ENCODE data around the gene DCUN1D5.

Gene DCUN1D5

DNA sequence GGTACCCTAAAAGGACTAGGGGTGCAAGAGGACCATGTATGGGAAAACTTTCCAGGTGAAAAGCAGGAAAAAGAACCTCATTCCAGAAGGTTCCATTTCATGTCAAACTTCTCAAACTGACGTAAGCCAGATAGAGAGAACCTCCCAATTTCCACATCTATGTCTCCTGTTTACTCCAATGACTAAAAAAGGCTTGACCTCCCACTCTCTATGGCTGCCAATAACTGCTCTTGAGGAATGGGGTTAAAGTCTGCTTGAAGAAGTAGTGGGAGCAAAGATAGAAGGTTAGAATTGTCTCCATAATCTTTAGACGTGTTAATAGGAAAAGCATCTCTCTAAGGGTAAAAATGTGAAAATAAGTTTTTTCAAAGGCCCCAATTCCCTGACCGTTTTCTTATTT, 38.0 kb downstream of the DCUN1D5 start:
- DNase-seq = no peak

DNA sequence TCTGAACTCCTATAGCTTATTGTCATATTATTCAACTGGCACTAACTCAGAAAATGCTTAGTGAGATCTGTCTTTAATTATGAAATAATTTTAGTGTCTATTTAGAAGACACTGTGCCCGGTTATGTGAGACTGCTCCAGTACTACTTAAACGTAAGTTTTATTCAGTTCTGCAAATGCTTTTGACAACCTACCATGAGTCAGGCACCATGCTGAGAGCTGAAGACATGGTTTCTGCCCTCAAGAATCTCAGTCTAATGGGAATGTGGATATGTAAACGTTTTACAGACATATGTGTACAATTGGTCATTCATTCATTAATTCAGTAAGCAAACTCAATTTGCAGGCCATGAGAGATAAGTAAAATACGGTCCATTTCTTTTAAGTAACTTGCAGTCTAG, 40.0 kb downstream of the DCUN1D5 start:
- DNase-seq = peak; percentile 94

- peak; percentile 53 for DNase-seq
These were observed 40.7 kb downstream of the DCUN1D5 start for GRCh38 chr11:103051151-103051801.

DNA sequence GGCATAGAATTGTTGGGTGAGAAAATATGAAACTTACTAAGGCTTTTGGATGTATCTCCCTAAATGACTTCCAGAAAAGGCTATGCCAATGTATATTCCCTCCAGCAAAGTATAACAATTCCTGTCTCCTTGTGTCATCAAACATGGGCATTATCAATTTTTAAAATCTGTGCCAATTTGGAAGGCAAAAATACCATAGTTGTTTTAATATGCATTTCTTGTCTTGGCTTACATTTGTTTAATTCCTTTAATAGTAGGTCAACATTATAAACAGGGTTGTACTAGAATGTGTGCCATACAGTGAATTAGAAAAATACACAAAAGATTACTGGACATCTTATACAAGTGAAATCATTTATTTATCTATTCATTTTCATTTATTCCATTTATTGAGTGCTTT, 41.6 kb downstream of the DCUN1D5 start:
- DNase-seq = no peak

- DNase-seq = peak; percentile 28
These were observed 44.1 kb downstream of the DCUN1D5 start for GRCh38 chr11:103047837-103048236.

- DNase-seq = no peak
These were observed 47.9 kb downstream of the DCUN1D5 start for GRCh38 chr11:103043826-103044678.

DNA sequence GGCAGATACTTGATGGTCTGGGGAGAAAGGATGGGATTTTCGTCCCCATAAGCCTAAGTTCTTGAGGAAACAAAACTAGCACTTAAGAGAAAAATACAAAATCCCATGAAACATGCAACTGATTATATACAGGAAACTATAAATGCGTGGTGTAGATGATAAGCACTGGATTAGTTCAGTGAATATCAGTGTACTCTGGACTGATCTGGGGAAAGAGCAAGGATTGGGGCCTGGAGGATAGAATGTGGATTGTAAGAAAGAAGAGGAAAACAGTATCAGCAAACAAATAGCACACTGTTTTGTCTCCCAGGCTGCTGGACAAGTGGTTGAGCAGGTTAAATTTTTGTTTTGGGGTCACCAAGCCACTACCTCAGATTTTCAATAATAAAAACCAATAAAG, 49.8 kb downstream of the DCUN1D5 start:
- DNase-seq = no peak

GRCh38 chr11:103035791-103036434, 56.0 kb downstream of the DCUN1D5 start:
- peak; percentile 90 for DNase-seq

DNA sequence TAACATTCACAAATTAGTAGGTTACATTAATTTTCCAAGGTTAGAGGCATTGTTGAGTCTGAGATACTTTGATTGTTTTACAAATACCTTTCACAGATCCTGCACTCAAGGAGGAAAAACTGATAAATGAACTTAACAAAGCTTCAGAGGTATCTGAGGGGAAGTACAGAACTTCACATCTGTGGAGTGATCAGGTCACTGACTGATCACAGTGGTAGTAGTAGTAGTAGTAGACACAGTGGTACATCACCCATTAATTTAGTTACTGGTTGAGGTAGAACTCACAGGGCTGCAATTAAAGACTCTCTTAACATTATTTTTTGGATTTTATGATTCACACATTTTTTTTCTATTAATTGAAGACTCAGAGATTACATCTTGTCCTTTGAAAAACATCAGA, 56.7 kb downstream of the DCUN1D5 start:
- DNase-seq = no peak

- peak; percentile 96 for DNase-seq
These were observed 60.1 kb downstream of the DCUN1D5 start for GRCh38 chr11:103031834-103032233.

GRCh38 chr11:103029401-103029800, 62.6 kb downstream of the DCUN1D5 start:
- DNase-seq = no peak

GRCh38 chr11:103028304-103029020, 63.5 kb downstream of the DCUN1D5 start:
- peak; percentile 92 for DNase-seq

DNA sequence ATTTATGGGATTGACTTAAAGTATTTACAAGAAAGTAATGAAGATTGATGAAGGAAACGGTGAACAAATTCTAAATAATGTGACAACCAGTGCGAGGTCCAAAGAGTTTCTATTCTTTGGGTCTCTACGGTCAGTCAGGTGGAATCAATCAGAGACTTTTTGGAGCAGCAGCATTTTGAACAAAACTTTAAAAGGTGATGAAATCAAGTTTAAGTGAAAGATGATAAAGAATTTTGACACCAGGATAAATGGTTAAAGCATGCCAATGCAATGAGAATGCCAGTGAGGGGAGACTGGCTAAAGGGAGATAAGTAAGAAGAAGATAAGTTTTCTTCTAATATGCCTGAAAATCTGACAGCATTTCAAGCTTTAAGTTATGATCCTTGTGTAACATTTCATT, 67.9 kb downstream of the DCUN1D5 start:
- DNase-seq = peak; percentile 86

DNA sequence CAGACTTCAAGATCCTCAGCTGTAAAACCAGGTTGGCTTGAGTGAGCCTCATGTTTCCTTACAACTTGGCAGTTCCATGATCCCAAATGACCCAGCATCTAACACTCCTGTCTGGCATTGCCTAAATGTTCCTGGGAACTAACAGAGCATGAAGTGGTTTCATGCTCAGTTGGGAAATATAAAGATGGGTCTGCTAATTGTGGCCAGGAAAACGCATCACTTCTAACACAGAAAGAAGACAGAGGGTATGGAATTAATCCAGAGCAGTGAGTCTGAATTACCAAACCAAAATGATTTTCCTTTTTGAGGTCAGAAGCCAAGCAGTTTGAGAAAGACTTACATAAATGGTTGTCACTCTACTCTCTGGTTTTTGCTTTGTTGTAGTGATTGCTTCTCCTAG, 75.9 kb downstream of the DCUN1D5 start:
- DNase-seq = no peak

DNA sequence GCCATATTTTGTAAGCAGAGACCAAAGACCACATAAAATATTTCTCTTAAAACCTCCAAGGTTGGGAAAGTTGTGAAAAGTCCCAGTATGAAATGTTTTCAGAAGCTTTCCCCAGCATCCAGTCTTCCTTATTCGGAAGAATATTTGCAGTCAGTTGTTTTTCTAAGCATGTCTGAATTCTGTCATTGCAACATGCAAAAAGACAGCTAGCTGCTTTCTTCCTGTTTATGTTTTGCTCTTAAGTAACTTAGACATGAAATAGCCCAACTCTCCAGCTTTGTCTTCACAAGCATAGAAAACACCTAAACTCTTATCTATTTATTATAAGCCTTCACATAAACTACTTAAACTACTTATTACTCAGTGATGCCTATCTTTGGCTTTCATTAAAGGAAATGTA, 78.5 kb downstream of the DCUN1D5 start:
- DNase-seq = no peak

Data from fibroblast of upper back skin (primary cell).